GM12864 (cell line): ENCODE data around the gene SUN5.

Source experiments
- DNase-seq: peaks from one replicate; pipeline ENCODE4 v3.0.0-alpha.2; 2011; ENCODE audit warnings: low read depth
- H3K4me3 ChIP-seq: 2 replicates; pipeline ENCODE4 v1.5.1; 2011; ENCODE audit warnings: mild to moderate bottlenecking, low read depth, low read length, control low read depth
- CTCF ChIP-seq: IDR thresholded peaks from 2 replicates; pipeline ENCODE4 v1.5.1; 2011; ENCODE audit warnings: low read depth, mild to moderate bottlenecking, moderate library complexity, low read length, control low read depth, inconsistent platforms; ENCODE audit errors: missing control alignments

The SUN5 gene

GRCh38 chr20:32985596-32985995 is 18.6 kb downstream of the SUN5 start:
- no peak for TF ChIP-seq CTCF
- no peak overlapping the region for H3K4me3 ChIP-seq
- no peak for DNase-seq

GRCh38 chr20:32984631-32985354 is 19.4 kb downstream of the SUN5 start:
- no peak for TF ChIP-seq CTCF
- no peak for DNase-seq
- no peak overlapping the region for H3K4me3 ChIP-seq

GRCh38 chr20:32984196-32984595 is 20.0 kb downstream of the SUN5 start:
- no peak for TF ChIP-seq CTCF
- no peak overlapping the region for H3K4me3 ChIP-seq
- no peak for DNase-seq

GRCh38 chr20:32983459-32984112 is 20.6 kb downstream of the SUN5 start:
- no peak for TF ChIP-seq CTCF
- H3K4me3 ChIP-seq = no peak overlapping the region
- no peak for DNase-seq

GRCh38 chr20:32982617-32983458 is 21.4 kb downstream of the SUN5 start:
- no peak overlapping the region for H3K4me3 ChIP-seq
- no peak for DNase-seq
- TF ChIP-seq CTCF = no peak

GRCh38 chr20:32980990-32981389 is 23.2 kb downstream of the SUN5 start:
- DNase-seq = no peak
- TF ChIP-seq CTCF = no peak
- no peak overlapping the region for H3K4me3 ChIP-seq
